K562 (cell line): Measurements from ENCODE around the gene EIF2S2.

Source experiments
- C11orf30 ChIP-seq: fragments of 450-650 bp; IDR thresholded peaks from 2 replicates; pipeline ENCODE4 v1.6.1; 2016; ENCODE audit warnings: low read depth, mild to moderate bottlenecking
- MYNN ChIP-seq, 2 experiments: sonication (generic); formaldehyde crosslinking in 1 of 2; IDR thresholded peaks; 2 replicates each; pipeline versions ENCODE4 v1.5.0 to v1.6.1; 2016 to 2020; ENCODE audit warnings: antibody characterized with exemption in 1 of 2, missing genetic modification reagents in 1 of 2
- ZSCAN32 ChIP-seq: fragments of 450-650 bp; formaldehyde crosslinking; IDR thresholded peaks from 2 replicates; pipeline ENCODE4 v1.4.0; 2020; ENCODE audit warnings: mild to moderate bottlenecking, moderate library complexity

- TF ChIP-seq ZSCAN32 (CRISPR knock-in tag): no peak
- TF ChIP-seq C11orf30: no peak
- no peak for TF ChIP-seq MYNN (IDR thresholded peaks at IDR 0.05)
- no peak for TF ChIP-seq MYNN (CRISPR knock-in tag; IDR thresholded peaks at IDR 0.05)
These were observed 20.3 kb downstream of the EIF2S2 start for GRCh38 chr20:34091637-34092200.
